ENCODE measurements around the gene PDE6B.

Gene PDE6B

GRCh38 chr4:600850-601515 lies 24.4 kb upstream of the PDE6B start:
- no peak for DNase-seq (ENCODE audit: low spot score)

DNA sequence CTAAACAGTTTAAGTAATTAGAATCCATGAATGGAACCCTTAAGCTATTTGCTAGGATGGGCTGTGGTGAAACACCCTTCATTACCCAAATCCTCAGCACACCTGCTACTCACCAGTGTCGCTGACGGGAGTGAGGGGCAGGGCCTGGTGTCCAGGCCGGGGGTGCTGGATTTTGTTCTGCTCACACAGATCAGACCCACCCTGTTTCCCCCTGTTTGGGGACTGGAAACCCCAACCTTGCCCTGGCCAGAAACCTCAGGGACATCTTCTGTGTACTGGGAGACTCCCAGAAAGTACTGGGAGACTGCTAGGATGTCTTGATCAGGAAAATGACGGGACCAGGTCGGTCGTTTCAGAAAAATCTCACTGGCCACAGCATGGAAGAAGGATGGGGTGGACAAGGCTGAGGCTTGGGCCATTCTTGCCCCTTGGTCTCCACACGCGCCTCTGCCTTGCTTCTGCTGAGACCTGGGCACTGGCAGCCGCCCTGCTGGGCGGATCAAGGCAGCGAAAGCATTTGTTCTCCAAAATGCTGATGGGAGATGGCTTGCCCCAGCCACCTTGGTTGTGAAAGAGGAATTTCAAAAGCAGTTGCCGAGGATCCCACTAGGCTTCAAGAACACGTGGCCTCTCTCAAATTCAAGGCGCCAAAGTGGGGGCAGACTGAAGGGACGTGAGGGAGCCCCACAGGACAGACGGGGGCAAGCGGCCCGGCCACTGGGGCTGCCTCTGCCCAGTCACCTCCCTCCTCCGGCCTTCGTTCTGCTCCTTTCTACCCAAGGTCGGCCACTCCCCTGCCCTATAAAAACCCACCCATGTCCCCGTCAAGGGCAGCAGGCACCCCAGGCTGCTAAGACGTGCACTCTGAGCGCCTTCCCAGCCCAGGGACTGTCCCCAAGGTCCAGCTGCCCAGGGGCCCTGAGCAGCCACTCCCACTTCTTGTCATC lies 23.5 kb upstream of the PDE6B start:
- no peak for DNase-seq (ENCODE audit: low spot score)

GRCh38 chr4:602559-602942 lies 22.8 kb upstream of the PDE6B start:
- DNase-seq (ENCODE audit: low spot score) = peak; percentile 23

- no peak for DNase-seq (ENCODE audit: low spot score)
Measured at GRCh38 chr4:604131-604530, 21.2 kb upstream of the PDE6B start.

- DNase-seq (ENCODE audit: low spot score) = no peak
Measured at GRCh38 chr4:605702-606425, 19.5 kb upstream of the PDE6B start.

GRCh38 chr4:608236-608635 lies 17.1 kb upstream of the PDE6B start:
- DNase-seq (ENCODE audit: low spot score) = no peak

GRCh38 chr4:609400-610050 lies 15.8 kb upstream of the PDE6B start:
- no peak for DNase-seq (ENCODE audit: low spot score)

GRCh38 chr4:610411-611261 lies 14.7 kb upstream of the PDE6B start:
- peak; percentile 12 for DNase-seq (ENCODE audit: low spot score)

GRCh38 chr4:612052-612748 lies 13.2 kb upstream of the PDE6B start:
- DNase-seq (ENCODE audit: low spot score) = no peak

DNA sequence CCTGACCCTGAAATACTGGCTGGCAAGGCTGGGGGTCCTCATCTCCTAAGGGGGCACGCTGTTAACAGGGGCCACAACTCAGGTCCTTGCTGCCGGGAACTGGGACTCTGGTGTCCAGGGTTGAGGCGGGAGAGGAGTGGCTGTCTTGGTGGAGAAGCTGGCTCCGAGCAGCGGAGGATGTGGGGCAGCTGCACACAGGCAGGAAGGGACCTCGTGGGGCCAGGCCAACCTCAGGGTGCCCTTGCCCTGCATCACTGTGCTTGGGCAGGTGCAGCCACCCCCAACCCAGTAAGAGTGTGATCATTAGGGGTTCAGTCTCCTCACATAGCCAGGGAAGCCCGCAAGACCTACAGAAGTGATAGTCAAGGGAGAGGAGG lies 12.6 kb upstream of the PDE6B start:
- DNase-seq (ENCODE audit: low spot score) = no peak

GRCh38 chr4:613126-613525 lies 12.2 kb upstream of the PDE6B start:
- DNase-seq (ENCODE audit: low spot score) = no peak

GRCh38 chr4:616091-616490 lies 9.3 kb upstream of the PDE6B start:
- no peak for DNase-seq (ENCODE audit: low spot score)

GRCh38 chr4:616911-617643 lies 8.3 kb upstream of the PDE6B start:
- DNase-seq (ENCODE audit: low spot score) = no peak

DNA sequence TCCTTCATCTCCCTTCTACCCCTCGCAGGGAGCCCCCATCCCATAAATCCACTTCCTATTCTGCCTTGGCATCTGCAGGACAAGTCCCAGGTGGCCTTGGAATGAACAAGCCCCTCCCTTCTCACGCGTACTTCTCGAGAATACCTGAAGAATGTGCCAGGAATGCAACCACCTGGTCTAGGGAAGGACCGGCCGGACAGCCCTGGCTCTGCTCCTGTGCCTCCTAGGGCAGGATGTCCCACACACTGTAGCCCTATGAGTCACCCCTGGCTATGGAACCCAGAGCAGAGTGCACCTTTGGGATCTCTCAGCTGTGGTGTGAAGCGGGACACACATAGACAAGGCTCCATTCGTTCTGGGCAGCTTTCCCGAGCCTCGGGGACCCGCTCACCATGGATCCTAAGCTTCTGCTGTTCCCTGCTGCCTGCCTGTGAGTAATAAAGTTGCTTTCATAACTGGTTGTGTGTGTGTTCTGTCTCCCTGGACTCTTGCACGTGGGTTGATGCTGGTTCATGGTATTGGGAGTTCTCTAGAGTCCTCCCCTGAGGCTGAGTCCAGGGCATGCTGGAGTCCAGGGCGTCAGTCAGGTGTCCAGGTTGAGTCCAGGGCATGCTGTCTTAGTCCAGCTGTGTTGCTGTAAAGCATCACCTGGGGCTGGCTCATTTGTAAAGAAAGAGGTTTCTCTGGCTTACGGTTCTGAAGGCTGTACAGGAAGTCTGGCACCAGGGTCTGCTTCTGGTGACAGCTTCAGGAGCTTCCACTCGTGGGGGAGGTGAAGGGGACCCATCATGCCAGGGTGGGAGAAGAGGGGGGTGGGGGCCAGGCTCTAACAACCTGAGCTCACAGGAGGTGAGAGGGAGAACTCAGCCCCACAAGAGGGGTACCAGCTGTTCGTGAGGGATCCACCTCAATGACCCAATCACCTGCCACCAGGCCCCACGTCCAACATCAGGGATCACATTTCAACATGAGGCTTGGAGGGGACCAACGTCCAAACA lies 7.4 kb upstream of the PDE6B start:
- DNase-seq (ENCODE audit: low spot score) = no peak

DNA sequence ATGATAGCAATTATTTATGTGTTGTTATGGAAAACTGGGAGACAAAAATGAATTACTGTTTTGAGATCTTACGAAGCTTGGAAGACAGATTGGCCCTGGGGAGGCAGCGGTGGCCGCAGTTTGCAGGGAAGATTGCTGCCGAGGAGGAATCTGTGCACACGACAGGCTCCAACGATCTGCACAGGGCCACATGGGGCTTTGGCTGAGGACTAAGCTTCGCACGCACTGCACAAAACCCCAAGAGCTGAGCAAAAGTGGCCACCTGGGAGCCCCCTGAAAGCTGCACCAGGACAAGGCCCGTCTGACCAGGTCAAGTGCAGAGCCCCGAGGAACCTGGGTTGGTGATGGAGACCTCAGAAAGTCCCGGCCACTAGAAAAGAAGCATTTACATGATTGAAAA lies 5.2 kb upstream of the PDE6B start:
- DNase-seq (ENCODE audit: low spot score) = no peak

DNA sequence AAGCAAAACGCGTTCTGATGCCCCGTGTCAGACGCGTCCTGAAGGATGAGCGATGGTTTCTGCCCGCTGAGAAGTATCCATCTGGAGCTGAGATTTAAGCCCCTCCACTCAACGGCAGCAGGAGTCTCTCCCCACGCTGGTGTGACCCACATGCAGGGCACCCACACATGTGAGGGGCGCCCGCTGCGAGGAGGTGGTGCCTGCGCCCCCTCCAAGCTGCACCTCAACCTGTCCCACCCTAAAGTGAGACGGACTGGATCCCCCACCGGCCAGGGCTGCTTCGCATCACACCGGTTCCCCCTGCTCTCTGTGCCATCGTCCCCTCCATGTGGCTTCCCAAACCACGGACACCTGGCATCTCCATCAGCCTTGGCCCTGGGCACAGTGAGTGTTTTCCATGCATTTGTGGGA lies 4.5 kb upstream of the PDE6B start:
- DNase-seq (ENCODE audit: low spot score) = no peak

- DNase-seq (ENCODE audit: low spot score) = no peak
Measured at GRCh38 chr4:621296-622070, 3.9 kb upstream of the PDE6B start.
